Measurements from ENCODE around the gene LMNB1. TPM values are rescaled to one million over a fixed set of nuclear protein-coding genes. Genes with fewer than 3 reads are reported as not detected.
A peak's percentile ranks its signal among the peaks of the same experiment; 100 is the strongest.

Gene LMNB1
- total RNA-seq, 2 donors from 2014 or later: 58.0 to 216 TPM

GRCh38 chr5:126805063-126805462 lies 28.1 kb downstream of the LMNB1 start:
- intact Hi-C loops (cut with DNase I): no loop called here
- Histone ChIP-seq H3K27me3 (no peaks in the 10 kb centered on the region), H3K9me3 (no peaks in the 10 kb centered on the region), H3K9ac (ENCODE audit: low read depth in 2 of 2, low read length in 2 of 2) (no peak overlapping the region), H3K4me3 (no peak overlapping the region), H3K27ac (no peak overlapping the region), H3K4me1 (no peaks in the 10 kb centered on the region), H3K36me3 (no peaks in the 10 kb centered on the region)
- no peak for DNase-seq
- TF ChIP-seq, protein P1, sequence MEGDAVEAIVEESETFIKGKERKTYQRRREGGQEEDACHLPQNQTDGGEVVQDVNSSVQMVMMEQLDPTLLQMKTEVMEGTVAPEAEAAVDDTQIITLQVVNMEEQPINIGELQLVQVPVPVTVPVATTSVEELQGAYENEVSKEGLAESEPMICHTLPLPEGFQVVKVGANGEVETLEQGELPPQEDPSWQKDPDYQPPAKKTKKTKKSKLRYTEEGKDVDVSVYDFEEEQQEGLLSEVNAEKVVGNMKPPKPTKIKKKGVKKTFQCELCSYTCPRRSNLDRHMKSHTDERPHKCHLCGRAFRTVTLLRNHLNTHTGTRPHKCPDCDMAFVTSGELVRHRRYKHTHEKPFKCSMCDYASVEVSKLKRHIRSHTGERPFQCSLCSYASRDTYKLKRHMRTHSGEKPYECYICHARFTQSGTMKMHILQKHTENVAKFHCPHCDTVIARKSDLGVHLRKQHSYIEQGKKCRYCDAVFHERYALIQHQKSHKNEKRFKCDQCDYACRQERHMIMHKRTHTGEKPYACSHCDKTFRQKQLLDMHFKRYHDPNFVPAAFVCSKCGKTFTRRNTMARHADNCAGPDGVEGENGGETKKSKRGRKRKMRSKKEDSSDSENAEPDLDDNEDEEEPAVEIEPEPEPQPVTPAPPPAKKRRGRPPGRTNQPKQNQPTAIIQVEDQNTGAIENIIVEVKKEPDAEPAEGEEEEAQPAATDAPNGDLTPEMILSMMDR (IDR thresholded peaks at IDR 0.05): no peak

DNA sequence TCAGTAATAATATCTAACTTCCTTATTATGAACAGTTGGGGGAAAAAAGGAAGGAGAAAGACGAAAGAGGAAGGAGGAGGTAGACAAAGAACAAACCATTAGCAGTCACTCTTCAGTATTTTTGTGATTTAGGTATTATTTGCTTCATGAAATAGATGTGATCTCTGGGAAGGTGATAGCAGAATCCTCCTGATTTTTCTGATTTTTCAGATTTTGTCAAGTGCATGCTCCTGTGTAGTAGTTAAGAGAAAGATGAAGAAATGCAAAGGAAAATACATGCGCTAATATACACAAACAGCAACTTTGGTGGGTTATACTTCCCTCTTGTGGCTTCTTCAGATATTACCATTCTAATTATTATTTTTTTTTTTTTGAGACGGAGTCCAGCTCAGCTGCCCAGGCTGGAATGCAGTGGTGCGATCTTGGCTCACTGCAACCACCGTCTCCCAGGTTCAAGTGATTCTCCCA lies 31.6 kb downstream of the LMNB1 start:
- TF ChIP-seq, protein P1 (IDR thresholded peaks at IDR 0.05): peak; percentile 35
- peaks cover 6% of the 10 kb centered on the region for H3K36me3 ChIP-seq
- H3K9me3 ChIP-seq: no peaks in the 10 kb centered on the region
- H3K4me1 ChIP-seq: no peaks in the 10 kb centered on the region
- intact Hi-C loops (cut with DNase I): no loop called here
- H3K27ac ChIP-seq: no peak overlapping the region
- H3K9ac ChIP-seq (ENCODE audit: low read depth in 2 of 2, low read length in 2 of 2): no peak overlapping the region
- no peak overlapping the region for H3K4me3 ChIP-seq
- DNase-seq: no peak
- H3K27me3 ChIP-seq: no peaks in the 10 kb centered on the region

GRCh38 chr5:126809916-126810315 lies 33.0 kb downstream of the LMNB1 start:
- Histone ChIP-seq H3K9me3 (no peaks in the 10 kb centered on the region), H3K27me3 (no peaks in the 10 kb centered on the region), H3K4me1 (no peaks in the 10 kb centered on the region), H3K36me3 (peaks cover 6% of the 10 kb centered on the region), H3K9ac (ENCODE audit: low read depth in 2 of 2, low read length in 2 of 2) (no peak overlapping the region), H3K4me3 (no peak overlapping the region), H3K27ac (no peak overlapping the region)
- TF ChIP-seq, protein P1 (IDR thresholded peaks at IDR 0.05): no peak
- no peak for DNase-seq
- intact Hi-C loops (cut with DNase I): no loop called here

GRCh38 chr5:126810596-126811380 lies 33.9 kb downstream of the LMNB1 start:
- Histone ChIP-seq H3K4me1 (no peaks in the 10 kb centered on the region), H3K36me3 (peaks cover 6% of the 10 kb centered on the region), H3K27ac (peak overlapping the region; percentile 30), H3K9ac (ENCODE audit: low read depth in 2 of 2, low read length in 2 of 2) (no peak overlapping the region), H3K27me3 (no peaks in the 10 kb centered on the region), H3K4me3 (no peak overlapping the region), H3K9me3 (no peaks in the 10 kb centered on the region)
- DNase-seq: no peak
- intact Hi-C loops (cut with DNase I): no loop called here
- TF ChIP-seq, protein P1 (IDR thresholded peaks at IDR 0.05): no peak

GRCh38 chr5:126811515-126812198 lies 34.7 kb downstream of the LMNB1 start:
- intact Hi-C loops (cut with DNase I): no loop called here
- TF ChIP-seq, protein P1 (IDR thresholded peaks at IDR 0.05): no peak

More at GRCh38 chr5:126811515-126812198, 34.7 kb downstream of the LMNB1 start:
- Histone ChIP-seq H3K27me3 (no peaks in the 10 kb centered on the region), H3K4me3 (no peak overlapping the region), H3K9me3 (no peaks in the 10 kb centered on the region), H3K4me1 (no peaks in the 10 kb centered on the region), H3K27ac (peak overlapping the region; percentile 41), H3K36me3 (peaks cover 6% of the 10 kb centered on the region), H3K9ac (ENCODE audit: low read depth in 2 of 2, low read length in 2 of 2) (no peak overlapping the region)
- no peak for DNase-seq
